DMS53 (cell line): ENCODE measurements around the gene ZNF408.

Experiments
- DNase-seq: peaks from one replicate; lab custom pipeline; 2025; lab: John Stamatoyannopoulos, UW

Gene ZNF408

DNA sequence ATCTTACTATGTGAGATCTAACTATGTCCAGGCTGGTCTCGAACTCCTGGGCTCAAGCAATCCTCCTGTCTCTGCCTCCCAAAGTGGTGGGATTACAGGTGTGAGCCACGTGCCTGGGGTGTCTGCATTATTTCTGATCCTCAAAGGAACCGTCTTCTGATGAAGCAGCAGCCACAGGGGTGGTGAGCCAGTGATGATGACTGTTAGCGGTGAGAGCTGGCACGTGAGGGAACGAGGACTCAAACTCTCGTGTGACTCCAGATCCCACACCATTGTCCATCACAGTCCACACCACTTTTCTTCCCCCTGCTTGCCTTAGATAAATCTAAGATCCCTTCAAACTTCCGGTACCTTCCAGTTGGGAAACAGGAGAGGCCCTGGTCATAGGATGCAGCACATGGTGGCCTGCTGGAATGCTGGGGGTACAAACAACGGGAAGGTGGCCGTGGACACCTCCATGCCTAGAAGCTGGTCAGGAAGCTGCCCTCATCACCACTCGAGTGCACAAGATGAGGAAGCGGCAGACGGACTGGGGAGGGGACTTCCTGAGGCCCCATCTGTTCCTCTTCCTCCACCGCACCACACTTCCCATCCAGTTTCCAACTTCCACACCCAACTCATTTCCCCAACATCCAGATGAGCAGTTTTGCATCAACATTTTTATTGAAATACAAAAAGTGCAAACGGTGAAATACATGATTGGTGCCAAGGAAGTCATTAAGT is 24.2 kb upstream of the ZNF408 start:
- DNase-seq, result no peak

DNA sequence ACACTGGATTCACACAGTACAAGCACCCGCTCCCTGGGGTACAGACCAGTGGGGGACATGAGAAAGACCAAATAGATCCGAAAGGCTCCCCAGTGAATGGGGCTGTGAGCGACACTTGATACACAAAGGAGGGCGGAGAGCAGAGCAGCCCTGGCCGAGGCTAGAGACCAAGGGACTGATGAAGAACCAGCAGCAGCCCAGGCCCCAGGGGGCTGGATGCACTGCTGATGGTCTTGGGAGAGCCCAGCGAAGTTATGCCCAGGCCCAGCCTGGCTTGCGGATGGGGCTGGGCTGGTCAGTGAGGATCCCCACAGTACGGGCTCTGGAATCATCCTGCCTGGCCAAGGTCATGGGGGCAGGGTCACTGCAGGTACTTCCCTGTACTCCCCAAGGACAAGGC is 23.7 kb upstream of the ZNF408 start:
- DNase-seq, result no peak

DNA sequence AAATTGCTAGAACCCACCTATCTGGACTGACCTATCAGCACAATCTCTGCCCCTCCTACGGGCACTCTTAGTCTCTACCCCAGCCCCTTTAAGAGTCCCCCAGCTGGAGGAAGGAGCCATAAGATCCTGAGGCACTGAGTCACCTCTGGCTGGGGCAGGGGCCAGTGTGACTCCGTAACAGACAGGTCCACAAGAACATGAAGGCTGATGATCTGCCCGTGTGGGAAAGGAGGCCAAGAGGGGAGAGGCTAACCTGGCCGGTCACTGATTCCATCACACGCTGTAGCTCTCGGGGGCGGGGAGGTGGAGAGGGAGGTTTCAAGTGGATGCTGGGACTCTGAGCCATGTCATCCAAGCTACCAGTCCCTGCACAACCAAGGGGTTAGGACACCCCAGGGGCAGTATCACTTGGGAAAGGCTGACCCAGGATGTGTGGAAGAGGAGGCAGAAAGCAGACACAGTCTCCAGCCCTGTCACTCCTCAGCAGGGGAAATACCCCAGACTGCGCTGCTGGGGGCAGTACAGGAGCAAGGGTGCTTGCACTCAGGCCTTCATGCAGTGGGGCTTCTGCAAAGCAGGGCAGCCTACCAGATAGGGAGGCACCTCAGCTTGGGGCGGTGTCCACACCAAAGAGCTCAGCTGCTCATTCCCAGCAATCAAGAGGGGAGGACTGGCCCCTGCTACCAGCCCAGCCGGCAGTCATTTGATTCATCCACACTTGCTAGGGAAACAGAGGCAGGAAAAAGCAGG is 22.7 kb upstream of the ZNF408 start:
- DNase-seq, result peak; percentile 26

- DNase-seq, result no peak
Observed at GRCh38 chr11:46678741-46679130, 22.1 kb upstream of the ZNF408 start.

DNA sequence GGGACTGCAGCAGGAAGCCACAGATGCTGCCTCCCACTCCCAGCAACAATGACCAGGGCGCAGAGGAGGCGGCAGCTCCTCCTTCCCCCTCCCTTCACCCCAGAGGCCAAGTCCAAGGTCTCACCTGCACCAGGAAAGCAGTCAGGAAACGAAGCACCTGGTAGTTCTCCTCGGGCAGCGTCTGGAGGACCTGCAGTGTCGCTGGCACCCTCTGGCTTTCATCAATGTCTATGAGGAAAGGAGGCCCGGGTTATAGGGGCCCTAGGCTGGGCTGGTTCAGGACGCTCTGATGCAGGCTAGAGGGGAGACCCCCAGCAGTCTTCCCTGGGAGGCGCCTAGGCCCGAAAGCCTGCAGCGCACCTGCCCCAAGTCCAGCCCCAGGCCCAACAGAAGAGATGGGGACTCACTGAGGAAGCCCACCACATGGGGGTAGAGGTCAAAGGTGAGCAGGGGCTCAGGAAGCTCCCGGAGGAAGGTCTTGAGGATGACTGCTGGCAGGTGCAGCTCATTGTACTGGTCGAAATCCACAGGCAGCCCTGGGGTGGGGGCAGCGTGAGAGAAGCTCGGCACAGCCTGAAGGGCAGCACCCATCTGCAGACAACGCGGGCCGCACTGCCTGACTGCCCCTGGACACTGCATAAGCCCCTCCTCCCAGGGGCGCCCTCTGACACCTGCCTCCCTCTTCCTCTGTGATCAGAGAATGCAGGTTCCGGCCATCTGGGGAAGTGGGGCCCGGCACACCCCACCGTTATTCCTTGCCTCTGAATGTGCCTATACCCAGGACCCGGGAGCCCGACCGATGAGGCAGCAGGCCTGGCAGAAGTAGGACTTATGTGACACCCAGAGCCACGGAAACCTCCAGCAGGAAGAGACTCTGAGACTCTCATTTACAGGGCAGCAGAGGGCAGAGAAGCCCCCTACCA is 21.3 kb upstream of the ZNF408 start:
- no peak for DNase-seq

GRCh38 chr11:46680164-46680760 is 20.6 kb upstream of the ZNF408 start:
- DNase-seq, result no peak

- DNase-seq, result no peak
Observed at GRCh38 chr11:46680815-46681214, 20.0 kb upstream of the ZNF408 start.

- no peak for DNase-seq
Observed at GRCh38 chr11:46681814-46682213, 19.0 kb upstream of the ZNF408 start.

- no peak for DNase-seq
Observed at GRCh38 chr11:46682773-46683752, 17.8 kb upstream of the ZNF408 start.

- no peak for DNase-seq
Observed at GRCh38 chr11:46684367-46684766, 16.5 kb upstream of the ZNF408 start.

DNA sequence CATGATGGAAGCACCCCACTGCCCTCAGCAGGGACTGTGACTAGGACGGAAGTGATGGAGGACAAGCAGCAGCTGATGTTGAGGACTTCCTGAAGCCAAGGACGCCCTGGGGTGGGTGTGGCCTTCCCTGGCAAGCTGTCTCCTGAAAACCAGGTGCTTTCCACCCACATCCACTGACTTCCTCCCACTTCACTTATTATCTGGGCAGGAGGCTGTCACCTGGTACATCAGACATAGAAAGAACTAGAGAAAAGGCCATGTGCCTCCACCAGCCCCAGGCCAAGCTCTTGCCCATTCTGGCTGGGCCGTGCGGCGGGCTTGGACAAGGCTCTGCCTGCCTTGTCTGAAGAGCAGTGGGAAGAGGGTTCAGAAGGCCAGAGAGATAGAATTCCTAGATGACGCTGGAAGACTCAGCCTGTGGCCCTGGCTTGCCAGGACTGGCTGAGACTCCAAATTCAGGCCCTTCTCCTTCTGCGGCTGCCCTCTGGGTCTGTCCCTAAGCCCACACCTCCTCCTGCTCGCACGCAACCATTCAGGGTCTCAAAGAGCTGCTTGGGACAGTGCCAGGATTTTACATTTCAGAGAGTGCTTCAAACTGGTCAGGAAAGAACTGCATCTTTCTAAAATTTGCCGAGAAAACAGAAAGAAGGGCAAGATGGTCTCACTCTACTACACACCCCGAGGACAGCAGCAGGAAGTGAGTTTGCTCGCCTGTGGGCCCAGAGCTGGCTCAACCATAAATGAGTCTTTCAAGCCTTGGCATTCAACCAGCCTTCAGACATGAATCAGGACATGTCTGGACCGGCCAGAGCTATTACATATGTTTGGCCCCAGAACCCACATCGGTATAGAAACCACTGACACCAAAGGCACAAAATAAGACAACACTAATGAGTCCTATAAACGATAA is 13.7 kb upstream of the ZNF408 start:
- DNase-seq, result peak; percentile 75

- DNase-seq, result no peak
Observed at GRCh38 chr11:46690702-46691101, 10.1 kb upstream of the ZNF408 start.

DNA sequence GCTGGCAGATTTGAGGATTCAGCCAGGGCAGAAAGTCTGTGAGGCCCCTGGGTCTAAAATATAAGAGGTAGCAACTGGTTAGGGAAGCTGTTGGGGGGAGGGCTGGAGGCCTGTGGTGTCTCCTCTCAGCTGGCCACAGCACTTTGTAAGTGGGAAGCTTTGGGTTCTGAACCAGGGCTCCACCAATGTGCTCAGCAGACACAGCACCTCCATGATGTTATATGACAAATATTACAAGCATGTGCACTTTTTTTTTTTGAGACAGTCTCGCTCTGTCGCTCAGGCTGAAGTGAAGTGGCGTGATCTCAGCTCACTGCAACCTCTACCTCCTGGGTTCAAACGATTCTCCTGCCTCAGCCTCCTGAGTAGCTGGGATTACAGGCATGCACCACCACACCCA is 8.4 kb upstream of the ZNF408 start:
- DNase-seq, result no peak

DNA sequence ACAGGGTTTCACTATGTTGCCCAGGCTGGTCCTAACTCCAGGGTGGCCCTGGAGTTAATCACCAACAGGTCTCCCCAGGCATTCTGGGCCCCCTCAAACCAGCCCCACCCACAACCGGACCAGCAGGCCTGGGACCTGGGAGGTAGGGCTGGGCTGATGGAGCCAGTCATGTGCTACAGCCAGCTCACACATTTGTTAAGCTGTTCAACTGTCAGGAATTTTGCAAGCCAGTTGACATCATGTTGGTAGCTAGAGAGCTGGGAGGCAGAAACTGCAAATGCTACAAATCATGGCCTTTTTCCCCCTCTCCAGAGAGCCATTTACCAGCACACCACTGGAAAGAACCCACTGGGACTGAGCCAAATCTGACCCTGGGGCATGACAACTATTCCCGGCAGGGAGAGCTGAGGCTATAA is 7.2 kb upstream of the ZNF408 start:
- no peak for DNase-seq

- DNase-seq, result no peak
Observed at GRCh38 chr11:46694072-46694471, 6.8 kb upstream of the ZNF408 start.

DNA sequence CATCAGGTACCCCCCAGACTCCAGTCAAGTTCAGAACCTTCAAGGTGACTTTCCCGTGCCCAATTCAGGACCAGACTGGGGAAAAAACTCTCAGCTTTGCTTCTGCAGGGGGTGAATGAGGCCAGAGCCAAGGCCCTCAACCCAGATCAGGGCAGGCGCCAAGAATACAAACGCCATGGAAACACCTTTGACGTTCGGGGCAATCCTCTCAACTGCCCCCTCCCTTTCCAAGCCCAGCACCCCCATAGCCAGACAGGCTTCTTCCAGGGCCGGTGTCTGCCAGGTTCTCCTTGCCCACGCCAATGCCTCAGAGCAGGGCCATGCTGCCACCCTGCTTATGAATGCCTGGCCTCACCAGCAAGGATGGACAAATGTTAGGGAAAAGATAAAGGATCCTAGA is 6.2 kb upstream of the ZNF408 start:
- DNase-seq, result no peak

GRCh38 chr11:46695345-46696211 is 5.3 kb upstream of the ZNF408 start:
- no peak for DNase-seq

DNA sequence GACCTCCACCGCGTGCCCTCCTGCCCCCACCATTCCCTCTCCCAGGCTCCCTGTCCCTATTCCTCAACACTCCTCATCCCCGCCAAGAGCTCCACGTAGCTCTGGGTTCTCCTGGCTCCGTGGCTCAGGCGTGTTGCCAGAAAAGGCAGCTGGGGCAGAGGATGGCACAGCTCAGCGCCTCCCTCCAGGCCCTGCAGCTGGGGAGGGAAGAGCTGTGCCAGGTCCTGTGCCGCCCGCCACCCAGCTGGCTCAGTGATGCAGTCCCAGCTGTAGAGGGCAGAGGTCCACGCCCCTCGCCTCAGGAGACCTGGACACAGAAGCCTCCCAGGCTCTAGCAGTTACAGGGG is 4.6 kb upstream of the ZNF408 start:
- DNase-seq, result no peak

DNA sequence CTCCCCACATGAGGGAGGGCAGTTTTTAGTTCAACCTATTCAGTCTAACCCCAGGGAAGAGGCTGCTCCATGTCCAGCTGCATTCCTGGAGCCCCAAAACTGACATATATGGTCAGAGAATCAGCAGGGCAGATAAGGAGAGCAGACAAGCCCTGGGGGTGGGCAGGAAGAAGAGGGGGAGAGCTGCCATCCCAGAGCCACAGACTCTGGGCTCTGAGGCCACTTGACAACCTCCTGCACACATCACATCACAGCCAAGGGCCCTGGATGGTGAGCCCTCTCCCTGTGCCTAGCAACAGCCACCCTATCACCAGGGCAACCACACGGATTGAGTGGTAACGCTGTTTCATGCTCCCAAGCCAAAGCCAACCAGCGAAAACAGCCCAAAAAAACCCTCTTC is 3.5 kb upstream of the ZNF408 start:
- DNase-seq, result peak; percentile 14
